Measurements from ENCODE around the gene PKD2L2. TPM values are rescaled to one million over a fixed set of nuclear protein-coding genes. Genes with fewer than 3 reads are reported as not detected.

The PKD2L2 gene
- not detected for total RNA-seq

- Mint-ChIP-seq H3K9me3 (no peaks in the 10 kb centered on the region), H3K27ac (peak within 1 kb of the TSS; percentile 88), H3K27me3 (no peaks in the 10 kb centered on the region), H3K4me3 (peak within 1 kb of the TSS; percentile 80), H3K36me3 (ENCODE audit: low read depth) (peaks cover 2% of the 10 kb centered on the region), H3K4me1 (ENCODE audit: low read depth) (peaks cover 10% of the 10 kb centered on the region)
- CTCF ChIA-PET: interaction anchor here (1.0 to 3.2 kb wide), 9 partner anchors 9 to 244 kb away, joined by 3 to 15 read pairs (median 4); no protein-coding TSS in a partner anchor
- peak; percentile 100 for ATAC-seq
- DNase-seq: peak; percentile 87
- intact Hi-C loops (cut with micrococcal nuclease): no loop called here
- POLR2A ChIA-PET: interaction anchor here (0.7 to 2.0 kb wide), 10 partner anchors 9 to 147 kb away, joined by 3 to 6 read pairs (median 4); partner anchors contain the start of gene FAM13B
- TF ChIP-seq CTCF (IDR thresholded peaks at IDR 0.05): no peak
Observed at GRCh38 chr5:137888863-137889759, at the start of gene PKD2L2. Gene PKD2L2 (plus strand): TSS chr5:137889457. CDS start chr5:137889492, 35 bp downstream.

- ATAC-seq (no peak), DNase-seq (no peak)
- no peak for TF ChIP-seq CTCF (IDR thresholded peaks at IDR 0.05)
- H3K4me1 Mint-ChIP-seq (ENCODE audit: low read depth): no peaks in the 10 kb centered on the region
- H3K9me3 Mint-ChIP-seq: no peaks in the 10 kb centered on the region
- POLR2A ChIA-PET: no interaction called here
- no peak overlapping the region for H3K27ac Mint-ChIP-seq
- H3K4me3 Mint-ChIP-seq: no peak overlapping the region
- H3K27me3 Mint-ChIP-seq: no peaks in the 10 kb centered on the region
- intact Hi-C loops (cut with micrococcal nuclease): no loop called here
- peaks cover 5% of the 10 kb centered on the region for H3K36me3 Mint-ChIP-seq (ENCODE audit: low read depth)
- CTCF ChIA-PET: interaction anchor here (1.5 kb wide), 1 partner anchor 64 kb away, joined by 5 read pairs; no protein-coding TSS in a partner anchor
Observed at GRCh38 chr5:137842296-137842695, 47.0 kb upstream of the PKD2L2 start.

- no peak for TF ChIP-seq CTCF (IDR thresholded peaks at IDR 0.05)
- POLR2A ChIA-PET: no interaction called here
- H3K36me3 Mint-ChIP-seq (ENCODE audit: low read depth): peaks cover 7% of the 10 kb centered on the region
- CTCF ChIA-PET: interaction anchor here (1.0 kb wide), 1 partner anchor 10 kb away, joined by 3 read pairs; no protein-coding TSS in a partner anchor
- H3K4me1 Mint-ChIP-seq (ENCODE audit: low read depth): no peaks in the 10 kb centered on the region
- no peak for ATAC-seq
- no peak overlapping the region for H3K4me3 Mint-ChIP-seq
- no peak for DNase-seq
- no peaks in the 10 kb centered on the region for H3K27me3 Mint-ChIP-seq
- no peak overlapping the region for H3K27ac Mint-ChIP-seq
- H3K9me3 Mint-ChIP-seq: no peaks in the 10 kb centered on the region
- intact Hi-C loops (cut with micrococcal nuclease): no loop called here
Observed at GRCh38 chr5:137843676-137844299, 45.5 kb upstream of the PKD2L2 start.

GRCh38 chr5:137845472-137845871, 43.8 kb upstream of the PKD2L2 start:
- ATAC-seq (no peak), DNase-seq (no peak)
- no peak for TF ChIP-seq CTCF (IDR thresholded peaks at IDR 0.05)
- Mint-ChIP-seq H3K9me3 (no peaks in the 10 kb centered on the region), H3K27me3 (no peaks in the 10 kb centered on the region), H3K27ac (no peak overlapping the region), H3K4me3 (no peak overlapping the region), H3K36me3 (ENCODE audit: low read depth) (peaks cover 7% of the 10 kb centered on the region), H3K4me1 (ENCODE audit: low read depth) (no peaks in the 10 kb centered on the region)
- intact Hi-C loops (cut with micrococcal nuclease): no loop called here
- ChIA-PET POLR2A (interaction anchor here (1.2 kb wide), 1 partner anchor 21 kb away, joined by 4 read pairs; no protein-coding TSS in a partner anchor), CTCF (interaction anchor here (0.9 to 1.4 kb wide), 2 partner anchors 30 to 48 kb away, joined by 3 read pairs; no protein-coding TSS in a partner anchor)

Data from activated CD8-positive, alpha-beta T cell treated with anti-CD3 and anti-CD28 coated beads for 36 hours (primary cell).